AG10803 (cell line): ENCODE data around the gene SLC9A7.

Experiments
- DNase-seq: peaks from one replicate; pipeline ENCODE4 v3.0.0; 2010; ENCODE audit warnings: low read depth
- H3K4me3 ChIP-seq: 2 replicates; pipeline ENCODE4 v1.5.1; 2011; ENCODE audit warnings: mild to moderate bottlenecking, low read length, control low read depth
- CTCF ChIP-seq: conservative IDR thresholded peaks from 2 replicates; pipeline ENCODE4 v1.5.1; 2011; ENCODE audit warnings: mild to moderate bottlenecking, low read length, control low read depth, inconsistent platforms

SLC9A7 gene

DNA sequence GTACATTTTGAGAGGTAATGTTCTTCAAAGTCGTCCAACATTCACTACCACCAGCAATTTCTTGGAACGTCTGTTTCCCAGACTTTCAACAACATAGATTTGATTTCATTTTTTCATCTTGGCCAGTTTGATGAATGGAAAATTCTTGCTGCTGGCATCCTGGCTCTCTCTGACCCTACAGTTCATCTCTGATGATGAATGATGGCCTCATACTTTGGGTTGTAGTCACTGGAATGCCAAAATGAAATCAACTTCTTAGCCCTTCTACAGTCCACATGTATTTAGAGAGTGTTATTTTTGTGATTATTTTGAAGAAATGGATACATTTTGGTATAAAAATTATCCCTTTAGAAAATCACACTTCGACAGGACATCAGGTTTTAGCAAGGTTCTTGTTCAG, 176.6 kb downstream of the SLC9A7 start:
- no peak for TF ChIP-seq CTCF
- DNase-seq: peak; percentile 78
- H3K4me3 ChIP-seq: no peak overlapping the region

- no peak overlapping the region for H3K4me3 ChIP-seq
- TF ChIP-seq CTCF: no peak
- no peak for DNase-seq
Measured at GRCh38 chrX:46580613-46581012, 178.3 kb downstream of the SLC9A7 start.

DNA sequence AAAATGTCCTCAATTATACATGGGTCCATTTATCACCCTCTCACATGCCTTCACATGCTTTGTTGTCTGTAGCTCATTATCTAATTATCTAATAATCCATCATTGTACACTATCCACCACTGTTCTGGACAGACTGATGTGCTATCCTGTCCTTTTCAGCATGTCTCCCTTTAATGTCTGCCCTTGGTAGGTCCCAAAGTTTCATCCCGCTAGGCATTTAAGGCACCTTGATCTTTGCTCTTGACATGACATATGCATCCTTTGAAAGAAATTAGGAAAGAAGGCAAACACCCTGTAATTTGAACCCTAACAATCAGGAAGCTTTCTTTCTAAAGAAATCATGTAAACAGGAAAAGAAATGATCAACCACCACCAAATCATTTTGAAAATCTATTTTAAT, 179.7 kb downstream of the SLC9A7 start:
- no peak for DNase-seq
- TF ChIP-seq CTCF: no peak
- no peak overlapping the region for H3K4me3 ChIP-seq

- no peak overlapping the region for H3K4me3 ChIP-seq
- DNase-seq: peak; percentile 24
- no peak for TF ChIP-seq CTCF
Measured at GRCh38 chrX:46577221-46578005, 181.5 kb downstream of the SLC9A7 start.

GRCh38 chrX:46576458-46576857, 182.5 kb downstream of the SLC9A7 start:
- peak; percentile 37 for DNase-seq

DNA sequence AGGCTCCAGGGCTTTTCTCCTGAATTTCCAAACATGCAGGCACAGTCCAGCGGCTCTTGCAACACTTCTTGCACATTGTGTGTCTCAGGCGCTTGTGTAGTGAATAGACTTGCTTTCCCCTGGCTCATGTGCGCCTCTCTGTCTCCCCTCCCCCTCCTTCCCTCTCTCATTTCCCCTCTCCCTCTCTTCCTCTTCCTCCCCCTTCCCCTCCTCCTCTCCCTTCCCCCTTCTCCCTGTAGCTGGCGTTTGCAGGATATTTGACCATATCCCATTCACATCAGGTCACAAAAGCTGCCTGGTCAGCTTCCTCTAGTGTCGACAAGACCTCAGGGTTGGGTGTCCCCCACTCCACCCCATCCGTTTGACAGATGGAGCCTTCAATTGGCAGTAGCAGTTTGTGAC, 182.9 kb downstream of the SLC9A7 start:
- DNase-seq: peak; percentile 62
- peak overlapping the region; percentile 59 for H3K4me3 ChIP-seq

More at GRCh38 chrX:46576458-46576857, 182.5 kb downstream of the SLC9A7 start:
- H3K4me3 ChIP-seq: peak overlapping the region; percentile 59
- no peak for TF ChIP-seq CTCF

More for the DNA sequence above, 182.9 kb downstream of the SLC9A7 start:
- TF ChIP-seq CTCF: no peak
